CD4-positive, alpha-beta T cell treated with Interleukin-2 at 100 ng/mL for 4 hours (primary cell): ENCODE results near the gene TMEM134.
A peak's percentile ranks its signal among the peaks of the same experiment; 100 is the strongest.
"Not testable (repeated sequence)": the region's sequence is repeated elsewhere in the genome, so short reads cannot be mapped to it uniquely, and the experiment has no call there.

Experiments used
- DNase-seq: peaks from one replicate; pipeline ENCODE4 v3.0.0-alpha.2; 2020; ENCODE audit warnings: low spot score

The TMEM134 gene, protein sequence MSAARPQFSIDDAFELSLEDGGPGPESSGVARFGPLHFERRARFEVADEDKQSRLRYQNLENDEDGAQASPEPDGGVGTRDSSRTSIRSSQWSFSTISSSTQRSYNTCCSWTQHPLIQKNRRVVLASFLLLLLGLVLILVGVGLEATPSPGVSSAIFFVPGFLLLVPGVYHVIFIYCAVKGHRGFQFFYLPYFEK

DNA sequence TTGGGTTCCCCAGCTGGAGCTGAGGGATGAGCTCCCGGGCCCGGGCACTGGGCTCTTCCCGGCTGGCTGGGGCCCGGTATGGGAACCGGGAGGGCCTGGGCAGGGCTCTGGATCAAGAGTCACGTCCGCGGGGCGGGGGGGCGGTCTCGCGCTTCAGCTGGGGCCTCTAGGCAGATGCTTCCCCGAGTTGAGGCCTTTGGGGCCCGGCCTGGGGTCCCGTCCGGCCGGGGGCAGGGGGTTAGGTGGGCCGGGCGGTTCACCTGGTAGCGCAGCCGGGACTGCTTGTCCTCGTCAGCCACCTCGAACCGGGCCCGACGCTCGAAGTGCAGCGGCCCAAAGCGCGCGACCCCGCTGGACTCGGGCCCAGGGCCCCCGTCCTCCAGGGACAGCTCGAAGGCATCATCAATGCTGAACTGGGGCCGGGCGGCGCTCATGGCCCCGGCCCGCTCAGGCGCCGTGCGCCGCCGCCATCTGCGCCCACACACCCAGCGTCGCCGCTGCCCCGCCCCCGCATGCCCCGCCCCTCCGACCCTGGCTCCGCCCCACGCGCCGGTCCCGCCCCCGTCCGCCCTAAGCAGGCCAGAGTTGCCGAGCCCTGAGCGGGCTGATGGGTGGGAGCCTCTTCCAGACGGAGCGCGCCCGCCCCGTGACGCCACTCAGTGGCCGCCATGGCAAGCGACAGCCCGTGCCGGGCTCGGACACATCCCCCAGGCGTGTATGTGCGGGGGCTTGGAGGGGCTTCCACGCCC lies at the start of gene TMEM134:
TMEM134 (minus strand) TSS at position 493 of the 749 bp plus-strand sequence; CDS start at position 434, 59 bp downstream.
- peak; percentile 93 for DNase-seq

DNA sequence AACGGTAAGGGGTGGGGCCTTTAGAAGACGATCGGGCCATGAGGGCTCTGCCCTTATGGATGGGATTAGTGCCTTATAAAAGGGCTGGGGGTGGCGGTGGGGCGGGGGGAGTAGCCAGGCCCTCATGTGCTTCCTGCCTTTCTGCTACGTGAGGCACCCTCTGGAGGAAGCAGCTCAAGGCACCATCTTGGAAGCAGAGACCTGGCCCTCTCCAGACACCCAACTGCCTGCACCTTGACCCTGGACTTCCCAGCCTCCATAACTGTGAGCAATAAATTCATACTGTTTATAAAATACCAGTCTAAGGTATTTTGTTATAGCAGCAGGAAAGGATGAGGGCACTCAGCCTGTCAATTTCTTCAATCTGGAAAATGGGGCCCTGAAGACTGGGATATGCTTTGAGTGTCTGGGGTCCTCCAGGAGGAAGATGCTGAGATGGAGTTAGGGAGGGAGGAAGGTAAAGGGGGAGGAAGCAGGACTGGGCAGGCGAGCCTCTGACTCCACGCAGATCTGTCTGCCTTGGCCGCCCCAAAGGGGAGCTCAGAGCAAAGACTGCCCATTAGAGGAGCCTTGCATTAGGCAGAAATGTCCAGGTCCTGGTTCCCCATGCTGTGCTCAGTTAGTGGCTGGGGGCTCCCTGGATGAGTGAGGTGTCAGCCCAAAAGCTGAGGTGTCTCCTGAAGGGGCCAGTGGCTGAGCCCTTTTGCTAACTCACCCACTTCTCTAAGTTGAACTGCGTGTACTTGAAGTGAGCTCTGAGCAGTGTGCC lies 48.9 kb upstream of the TMEM134 start:
- no peak for DNase-seq

DNA sequence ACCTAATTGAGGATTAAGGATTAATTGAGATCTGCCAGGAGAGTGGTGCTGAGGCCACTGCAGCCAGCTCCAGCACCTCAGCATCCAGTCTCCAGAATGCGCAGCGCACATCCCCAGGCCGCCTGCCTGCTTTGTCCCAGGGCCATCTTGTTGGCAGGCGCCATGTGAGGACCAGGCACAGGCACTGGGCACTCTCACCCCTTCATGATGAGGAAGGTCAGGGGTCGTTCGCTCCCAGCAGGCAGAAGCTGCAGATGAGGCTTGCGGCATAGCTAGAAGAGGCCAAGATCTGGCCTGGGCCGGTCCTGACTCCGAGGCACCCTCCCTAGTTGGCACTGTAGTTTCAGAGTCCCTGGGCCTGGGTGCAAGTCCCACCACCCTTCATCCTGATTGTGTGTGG lies 47.8 kb upstream of the TMEM134 start:
- no peak for DNase-seq

DNA sequence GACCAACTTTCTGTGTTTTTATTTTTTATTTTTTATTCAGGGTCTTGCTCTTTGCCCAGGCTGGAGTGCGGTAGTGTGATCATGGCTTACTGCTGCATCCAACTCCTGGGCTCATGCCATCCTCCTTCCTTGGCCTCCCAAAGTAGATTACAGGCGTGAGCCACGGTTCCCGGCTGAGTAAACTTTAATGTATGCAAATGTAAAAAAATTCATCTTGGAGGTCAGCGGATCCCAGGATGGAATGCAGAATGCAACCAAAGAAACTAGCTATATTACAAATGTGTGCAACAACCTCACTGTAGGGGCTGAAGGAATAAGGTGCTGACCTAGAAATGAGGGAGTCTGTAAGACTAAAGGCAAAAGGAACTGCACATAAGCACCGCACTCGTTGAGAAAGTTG lies 45.1 kb upstream of the TMEM134 start:
- no peak for DNase-seq

DNA sequence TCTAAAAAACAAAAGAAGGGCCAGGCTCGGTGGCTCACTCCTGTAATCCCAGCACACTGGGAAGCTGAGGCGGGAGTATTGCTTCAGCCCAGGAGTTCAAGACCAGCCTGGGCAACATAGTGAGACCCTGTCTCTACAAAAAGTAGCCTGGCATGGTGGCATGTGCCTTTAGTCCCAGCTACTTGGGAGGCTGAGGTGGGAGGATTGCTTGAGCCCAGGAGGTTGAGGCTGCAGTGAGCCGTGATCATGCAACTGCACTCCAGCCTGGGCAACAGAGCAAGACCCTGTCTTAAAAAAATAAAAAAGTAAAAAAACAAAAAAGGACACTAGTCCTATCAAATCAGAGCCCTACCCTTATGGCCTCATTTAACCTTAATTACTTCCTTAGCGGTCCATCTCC lies 42.5 kb upstream of the TMEM134 start:
- DNase-seq, result not testable (repeated sequence)

DNA sequence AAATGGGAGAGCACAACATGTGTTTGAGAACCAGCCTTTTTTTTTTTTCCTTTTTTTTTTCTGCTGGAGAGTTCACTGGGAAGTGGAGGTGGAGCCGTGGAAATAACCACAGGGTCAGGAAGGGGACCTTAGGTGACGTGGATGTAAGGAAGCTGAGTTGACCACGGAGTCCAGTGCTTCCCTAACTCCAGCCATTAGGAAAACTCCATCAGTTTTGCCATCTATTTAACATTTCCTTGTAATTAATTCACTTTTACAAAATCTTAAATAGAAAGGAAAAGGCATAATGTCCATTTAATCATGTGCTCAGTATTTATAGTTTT lies 40.9 kb upstream of the TMEM134 start:
- no peak for DNase-seq

DNA sequence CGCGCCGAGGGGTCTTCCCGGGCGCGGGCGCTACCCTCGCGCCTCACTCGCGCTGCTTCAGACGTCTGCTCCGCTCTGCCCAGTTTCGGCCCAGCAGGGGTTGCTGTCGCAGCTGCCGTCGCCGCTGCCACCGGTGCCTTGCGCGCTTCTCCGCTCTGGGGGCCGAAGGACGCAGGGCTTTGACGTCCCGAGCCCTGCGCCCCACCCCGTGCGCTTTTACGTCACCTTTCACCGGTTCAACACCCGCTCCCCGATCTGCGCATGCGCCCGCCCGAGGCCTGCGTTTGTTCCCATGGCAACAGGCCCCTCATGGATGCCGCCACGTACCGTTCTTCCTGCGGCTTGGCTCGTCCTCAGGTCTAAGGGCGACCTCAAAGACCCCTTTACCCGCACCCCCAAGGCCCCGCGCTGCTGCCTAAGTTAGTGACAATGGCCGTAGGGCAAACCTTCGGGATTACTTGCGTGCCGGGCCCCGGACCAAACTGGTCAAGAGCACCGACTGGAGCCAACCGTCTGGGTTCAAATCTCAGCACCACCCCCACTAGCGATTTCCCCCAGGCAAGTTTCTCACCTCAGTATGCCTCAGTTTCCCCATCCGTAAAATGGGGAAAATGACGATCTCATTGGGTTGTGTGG lies 39.6 kb upstream of the TMEM134 start:
- DNase-seq, result peak; percentile 99

DNA sequence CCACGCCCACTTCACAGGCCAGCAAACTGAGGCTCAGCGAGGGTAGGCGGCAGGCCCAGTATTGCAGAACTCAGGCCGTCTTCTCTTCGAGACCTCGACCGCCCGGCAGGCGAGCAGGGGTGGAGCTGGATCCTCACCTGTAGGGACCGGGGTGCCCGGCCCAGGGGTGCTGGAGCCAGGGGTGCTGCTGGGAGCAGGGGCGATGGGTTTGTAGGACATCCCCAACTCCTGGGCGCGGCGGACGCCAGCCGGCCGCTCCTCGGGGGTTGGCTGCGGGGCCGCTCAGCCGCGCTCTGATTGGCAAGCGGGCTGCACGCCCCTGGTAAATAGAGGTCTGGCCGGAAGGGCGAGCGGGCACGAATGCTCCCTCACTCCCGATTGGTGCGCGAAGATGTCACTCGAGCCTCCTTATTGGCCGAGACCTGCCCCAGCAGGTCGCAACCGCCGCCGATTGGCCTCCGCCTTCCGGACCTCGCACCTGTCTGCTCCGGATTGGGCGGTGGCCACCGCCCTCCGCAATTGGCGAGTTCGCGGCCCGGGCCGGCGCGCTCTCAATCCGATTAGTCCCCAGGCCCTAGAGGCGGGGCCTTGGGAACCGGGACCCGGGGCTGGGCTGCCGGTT lies 38.9 kb upstream of the TMEM134 start, which contains the start of gene CDK2AP2:
CDK2AP2 (minus strand) TSS at position 299 of the 622 bp plus-strand sequence; CDS start at position 219, 80 bp downstream.
- DNase-seq, result peak; percentile 99

DNA sequence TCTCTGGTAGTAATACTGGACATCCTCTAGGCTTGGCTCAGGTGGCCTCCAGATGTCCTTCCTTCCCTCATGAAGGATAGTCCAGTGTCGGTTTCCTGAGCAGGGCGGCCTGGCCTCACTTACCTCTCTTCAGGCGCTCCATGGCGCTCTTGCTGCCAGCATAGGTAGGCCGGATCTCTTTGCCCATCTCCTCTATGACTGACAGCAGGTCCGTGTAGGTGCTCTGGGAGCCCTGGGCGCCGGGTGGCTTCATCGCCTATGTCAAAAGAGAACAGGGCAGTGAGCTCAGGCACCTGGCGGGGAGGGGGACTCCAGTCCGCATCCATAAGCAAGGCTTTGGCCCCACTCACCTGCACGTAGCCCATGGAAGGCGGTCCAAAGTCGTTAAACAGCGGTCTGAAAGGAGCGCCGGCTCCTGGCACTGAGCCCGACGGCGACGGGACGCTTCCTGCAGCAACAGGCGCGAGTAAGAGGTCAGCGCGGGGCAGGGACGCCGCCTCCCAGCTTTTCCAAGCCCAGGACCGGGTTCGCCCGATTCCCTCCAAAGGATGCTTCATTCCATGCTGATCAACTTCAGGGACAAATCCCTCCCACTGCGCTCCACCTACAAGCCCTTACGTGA lies 38.3 kb upstream of the TMEM134 start:
- no peak for DNase-seq

DNA sequence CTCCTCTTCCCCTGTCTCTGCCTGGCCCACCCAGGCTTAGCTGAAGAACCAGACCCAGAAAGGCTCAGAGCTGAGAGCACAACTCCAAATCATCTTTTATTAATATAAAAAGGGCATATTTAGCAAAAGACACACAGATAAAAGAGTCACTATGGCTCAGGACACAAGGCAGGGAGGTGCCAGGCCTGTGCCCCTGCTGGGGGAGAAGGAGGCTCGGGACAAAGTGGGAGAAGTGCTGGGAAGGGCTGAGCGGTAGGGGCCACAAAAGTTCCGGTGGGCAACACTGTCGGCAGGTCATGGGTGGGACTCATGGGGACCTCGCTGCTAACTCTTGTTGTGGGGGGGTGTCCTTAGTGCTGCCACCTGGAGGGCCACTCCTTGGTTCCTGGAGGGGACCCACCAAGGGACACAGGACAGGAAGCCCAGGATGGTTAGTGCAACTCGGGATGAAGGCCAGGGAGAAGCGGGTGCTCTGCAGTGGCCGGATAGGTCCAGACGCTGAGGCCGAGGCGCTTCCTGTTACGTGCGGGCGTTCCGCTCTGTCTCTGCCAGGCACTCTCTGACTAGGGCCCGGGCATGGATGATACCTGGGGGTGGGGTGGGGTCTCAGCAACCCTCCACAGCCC lies 37.5 kb upstream of the TMEM134 start:
- no peak for DNase-seq

DNA sequence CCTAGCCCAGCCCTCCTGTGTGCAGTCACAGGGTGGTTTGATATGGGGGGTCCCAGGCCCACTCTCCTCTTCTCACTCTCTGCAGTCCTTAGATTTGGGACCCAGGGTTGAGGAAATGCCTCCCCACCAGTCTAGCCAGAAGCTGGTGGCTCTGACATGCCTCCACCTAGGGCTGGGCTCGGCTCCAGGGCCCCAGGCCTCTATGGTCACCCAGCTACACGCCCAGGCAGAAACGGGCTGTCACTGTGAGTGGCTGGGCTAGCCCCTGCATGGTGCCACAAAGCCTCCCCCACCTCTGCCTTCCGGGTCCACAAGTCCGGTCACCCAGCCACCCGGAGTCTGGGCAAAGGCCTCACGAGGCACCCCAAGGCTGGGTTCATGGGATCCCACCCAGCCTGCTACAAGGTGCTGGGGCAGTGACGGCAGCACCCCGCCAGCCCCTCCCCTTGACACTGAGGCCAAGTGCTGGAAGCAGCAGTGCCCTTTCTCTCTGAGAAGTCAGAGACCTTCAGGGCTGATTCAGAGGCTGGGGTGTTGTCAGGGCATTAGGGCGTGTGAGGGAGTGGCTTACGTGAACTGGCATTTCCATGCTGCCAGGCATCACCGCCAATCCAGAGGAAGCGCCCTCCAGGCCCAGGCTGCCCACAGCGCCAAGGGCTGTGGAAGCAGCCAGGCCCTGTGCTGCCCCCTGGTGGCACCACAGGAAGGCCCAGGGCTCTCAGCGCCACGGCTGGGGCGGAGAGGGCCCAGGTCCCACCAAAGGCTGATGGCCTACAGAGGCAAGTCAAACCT lies 36.8 kb upstream of the TMEM134 start:
- DNase-seq, result peak; percentile 92

DNA sequence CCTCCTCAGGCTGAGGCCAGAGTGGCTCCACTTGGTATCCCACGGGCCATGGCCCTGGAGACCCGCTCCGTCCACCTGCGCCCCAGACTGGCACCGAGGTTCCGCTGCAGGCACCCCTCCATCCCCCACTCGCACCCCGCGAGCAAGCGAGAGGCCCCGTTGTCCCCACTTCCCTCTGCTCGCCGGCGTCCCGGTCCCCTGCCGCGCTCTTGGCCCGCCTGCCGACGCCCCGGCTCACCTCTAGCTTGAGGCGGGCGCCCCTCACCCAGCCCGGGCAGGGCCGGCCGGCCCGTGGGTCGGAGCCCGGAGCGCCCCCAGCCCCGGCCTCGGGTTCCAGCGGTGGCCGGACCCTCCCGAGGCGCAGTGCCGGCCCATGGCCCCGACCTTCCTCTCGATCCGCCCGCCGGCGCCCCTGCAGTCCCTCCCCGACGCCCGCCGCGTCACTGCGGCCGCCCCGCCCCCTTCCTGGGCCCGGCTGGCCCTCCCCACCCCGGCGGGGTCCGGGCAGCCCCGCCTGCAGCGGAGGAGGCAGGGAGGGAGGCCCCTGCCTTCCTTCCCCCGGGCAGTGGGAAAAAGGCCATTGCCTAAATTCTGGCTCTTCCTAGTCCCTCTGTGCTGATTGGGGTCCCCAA lies 36.0 kb upstream of the TMEM134 start, which contains the start of gene PITPNM1:
PITPNM1 (minus strand) TSS at position 414 of the 632 bp plus-strand sequence. CDS start 1,183 bp downstream, outside the sequence.
- DNase-seq, result peak; percentile 66

DNA sequence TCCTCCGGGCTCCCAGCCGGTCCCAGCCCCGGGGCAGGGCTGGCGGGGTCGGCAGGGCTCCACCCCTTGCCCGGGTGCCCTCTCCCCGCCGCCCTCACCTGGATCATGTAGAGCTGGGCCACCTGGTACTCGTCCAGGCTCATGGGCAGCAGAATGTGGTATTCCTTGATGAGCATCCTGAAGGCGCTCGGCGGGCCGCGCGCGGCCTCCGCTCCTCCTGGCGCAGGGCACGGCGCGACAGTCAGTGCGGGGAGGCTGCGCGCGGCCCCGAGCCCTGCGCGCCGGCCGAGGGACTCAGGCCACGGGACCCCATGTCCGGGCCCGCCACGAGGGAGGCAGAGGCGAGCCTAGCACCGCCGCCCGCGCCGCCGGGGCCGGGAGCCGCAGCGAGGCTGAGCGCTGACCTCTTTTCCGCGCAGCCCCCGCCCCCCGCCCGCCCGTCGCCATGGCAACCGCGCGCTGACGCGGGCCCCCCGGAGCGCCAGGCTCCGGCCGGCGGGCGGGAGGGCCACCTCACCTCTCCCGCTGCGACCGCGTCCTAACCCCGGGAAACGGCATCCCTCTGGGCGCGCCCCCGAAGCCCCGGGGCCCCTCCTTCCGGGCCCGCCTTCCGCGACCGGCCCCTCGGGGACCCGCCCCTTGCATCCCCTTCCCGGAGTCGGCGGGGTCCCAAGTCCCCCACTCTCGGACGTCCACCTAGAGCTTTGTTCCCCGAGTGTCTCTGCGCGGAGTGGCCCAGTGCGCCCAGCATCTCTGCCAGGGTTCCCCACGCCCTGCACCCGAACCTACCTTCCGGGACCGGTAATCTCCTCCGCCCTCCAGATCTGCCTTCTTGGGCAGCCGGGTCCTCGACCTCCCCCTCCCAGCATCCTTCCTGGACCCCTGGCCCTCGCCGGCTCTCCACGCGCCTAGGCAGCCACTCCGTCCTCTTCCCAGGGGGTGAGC lies 35.2 kb upstream of the TMEM134 start:
- DNase-seq, result peak; percentile 22

DNA sequence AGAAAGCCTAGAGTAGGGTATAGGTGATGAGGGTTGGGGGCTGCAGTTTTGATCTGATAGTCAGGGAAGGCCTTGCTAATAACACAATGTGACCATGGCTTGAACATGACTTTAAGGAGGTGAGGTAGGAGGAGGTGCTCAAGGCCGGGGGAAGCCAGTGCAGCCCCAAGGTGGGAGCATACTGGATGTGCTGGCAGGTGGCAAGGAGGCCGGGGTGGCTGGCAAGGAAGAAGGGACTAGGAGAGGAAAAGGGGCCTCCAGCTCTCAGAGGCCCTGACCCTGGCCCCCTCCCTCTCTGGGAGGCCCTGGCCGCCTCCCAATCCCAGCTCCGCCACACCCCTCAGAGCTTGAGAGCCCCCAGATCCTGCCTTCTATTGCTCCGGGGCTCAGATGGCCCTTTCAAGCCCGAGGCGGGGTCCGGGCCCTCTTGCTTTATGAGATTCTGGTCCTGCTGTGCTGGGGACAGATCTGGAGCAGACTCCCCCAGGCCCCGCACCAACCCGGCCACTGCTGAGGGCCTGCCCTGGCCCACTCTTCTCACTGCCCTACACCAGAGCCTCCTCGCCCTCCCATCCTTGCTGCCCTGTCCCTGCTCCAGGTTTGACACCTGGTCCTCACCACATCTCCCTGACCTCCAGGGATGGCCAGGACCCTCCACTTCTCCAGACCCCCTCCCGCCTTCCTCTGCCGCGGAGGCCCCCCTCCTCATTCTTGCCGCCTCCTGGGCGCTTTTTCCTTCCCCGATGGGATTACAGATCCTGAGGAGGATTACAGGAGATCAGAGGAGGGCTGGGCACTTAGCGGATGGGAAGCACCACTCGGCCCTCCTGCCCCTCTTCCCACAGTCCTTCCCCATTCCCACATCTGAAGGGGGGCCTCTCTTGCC lies 34.3 kb upstream of the TMEM134 start:
- no peak for DNase-seq

DNA sequence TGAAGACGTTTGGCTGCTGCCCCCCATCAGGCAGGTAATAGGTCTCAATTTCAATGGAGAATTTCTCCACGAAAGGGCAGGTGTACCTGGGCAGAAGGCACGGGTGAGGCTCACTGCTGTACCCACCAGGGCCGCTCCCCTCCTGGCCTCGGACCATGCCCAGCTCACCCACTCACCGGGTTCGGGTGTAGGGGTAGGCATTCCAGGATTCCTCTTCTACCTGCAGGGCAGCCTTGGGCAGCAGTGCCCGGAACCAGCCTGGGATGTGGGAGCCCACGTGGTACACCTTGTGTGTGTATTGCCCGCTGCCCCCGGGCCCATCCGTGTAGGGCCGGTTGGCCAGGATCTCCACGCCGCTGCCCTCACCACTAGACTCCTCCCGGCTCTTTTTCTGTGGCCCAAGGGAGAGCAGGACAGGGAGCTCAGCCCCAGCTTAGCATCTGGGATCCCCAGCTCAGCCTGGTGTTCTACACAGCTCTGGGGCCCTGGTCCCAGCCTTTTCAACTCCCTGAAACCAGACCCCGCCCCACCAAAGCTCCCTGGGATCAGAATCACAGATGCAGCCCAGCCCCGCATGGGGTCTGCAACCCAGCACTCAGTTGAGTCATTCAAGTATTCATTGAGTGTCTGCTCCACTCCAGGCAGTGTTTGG lies 33.4 kb upstream of the TMEM134 start:
- no peak for DNase-seq

DNA sequence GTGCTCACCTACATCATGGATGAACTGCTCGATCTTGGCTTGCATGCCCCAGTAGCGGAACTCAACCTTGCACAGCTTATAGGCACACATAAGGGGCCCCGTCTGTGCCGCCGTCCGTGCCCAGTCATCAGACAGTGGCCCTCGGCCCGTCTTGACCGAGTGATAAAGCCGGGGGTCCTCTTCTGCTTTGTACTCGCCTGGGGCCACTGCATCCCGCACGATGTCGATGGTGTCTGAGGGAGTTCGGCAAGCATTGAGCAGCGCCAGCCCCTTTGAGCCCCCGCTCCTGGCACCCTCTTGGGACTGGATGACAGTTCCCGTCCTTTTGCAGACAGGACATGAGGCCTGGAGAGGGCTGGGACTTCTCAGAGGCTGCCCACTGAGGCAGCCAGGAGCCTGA lies 32.8 kb upstream of the TMEM134 start:
- no peak for DNase-seq
